Measurements from ENCODE around the gene HIVEP2. TPM values are rescaled to one million over a fixed set of nuclear protein-coding genes. Genes with fewer than 3 reads are reported as not detected.

HIVEP2 gene
- total and polyA plus RNA-seq, 2 donors (not counting 1 experiment from before 2014, with no cell fraction given): 5.8 to 31.9 TPM

DNA sequence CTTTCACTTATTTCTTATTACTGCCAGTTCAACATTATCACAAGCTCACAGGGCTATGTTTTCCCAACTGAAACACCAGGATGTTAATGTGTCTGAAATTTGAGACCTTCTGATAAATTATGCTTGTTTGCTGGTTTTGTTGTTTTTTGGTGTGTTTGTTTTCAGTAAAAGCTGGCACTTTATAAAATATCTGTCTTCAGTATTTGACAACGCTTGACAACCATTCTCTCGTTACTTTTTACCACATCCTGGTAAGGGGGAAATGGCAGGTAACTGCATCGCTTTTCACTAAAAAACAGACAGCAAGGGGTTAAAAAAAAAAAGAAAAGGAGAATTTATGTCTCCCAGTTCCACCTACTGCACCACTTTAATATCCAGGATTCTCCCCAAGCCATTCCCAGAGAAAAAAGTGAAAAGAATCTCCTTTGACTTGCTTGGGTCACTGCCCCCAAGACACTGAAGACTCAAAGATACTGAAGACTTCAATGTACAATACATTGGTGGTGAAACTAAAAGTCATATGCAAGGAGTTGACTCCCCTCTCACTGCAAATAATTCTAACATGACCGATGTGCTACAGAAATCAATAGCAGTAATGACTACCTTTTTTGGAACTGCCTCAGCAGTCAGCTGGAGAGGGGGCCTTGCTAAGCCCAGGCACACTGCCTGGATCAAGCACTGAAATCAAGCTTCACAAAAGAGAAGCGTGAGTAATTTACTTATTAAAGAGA lies 88.9 kb downstream of the HIVEP2 start:
- ChIA-PET CTCF (interaction anchor here (0.8 to 2.2 kb wide), 4 partner anchors 8 to 36 kb away, joined by 3 to 8 read pairs (median 6); no protein-coding TSS in a partner anchor), POLR2A (interaction anchor here (0.7 to 3.9 kb wide), 3 partner anchors 12 to 149 kb away, joined by 4 to 22 read pairs (median 5); no protein-coding TSS in a partner anchor)
- Histone ChIP-seq H3K9me3 (ENCODE audit: control extremely low read depth in 1 of 3, control insufficient read depth in 2 of 3, insufficient read depth in 1 of 3, low read length in 2 of 3) (no peaks in the 10 kb centered on the region), H3K9ac (ENCODE audit: low read length) (peak overlapping the region; percentile 56), H3K4me3 (ENCODE audit: control extremely low read depth in 1 of 5, extremely low read depth in 1 of 5, insufficient read depth in 1 of 5, low read depth in 2 of 5, low read length in 4 of 5) (peak overlapping the region in 4 of 5 experiments; percentile 7 to 73 (median 47)), H3K27ac (ENCODE audit: low read length in 2 of 2) (peak overlapping the region; percentile 83 to 84), H2AFZ (ENCODE audit: insufficient read depth, low read depth, low read length, poor library complexity, severe bottlenecking) (peak overlapping the region; percentile 68), H3K4me2 (replicated peaks; ENCODE audit: low read depth, low read length, poor library complexity, severe bottlenecking) (peak overlapping the region; percentile 79), H3K27me3 (replicated peaks in 1 of 4; ENCODE audit: control extremely low read depth in 1 of 4, control insufficient read depth in 3 of 4, insufficient read depth in 4 of 4, low read length in 3 of 4) (no peaks in the 10 kb centered on the region), H4K20me1 (ENCODE audit: control insufficient read depth, insufficient read depth, low read length, poor library complexity, severe bottlenecking) (no peaks in the 10 kb centered on the region), H3K36me3 (replicated peaks in 1 of 2; ENCODE audit: control extremely low read depth in 1 of 2, control insufficient read depth in 1 of 2, extremely low read depth in 1 of 2, insufficient read depth in 2 of 2, low read length in 1 of 2) (no peaks in the 10 kb centered on the region), H3K79me2 (ENCODE audit: control insufficient read depth, insufficient read depth, low read length) (peaks cover 63% of the 10 kb centered on the region), H3K4me1 (ENCODE audit: control insufficient read depth in 2 of 2, insufficient read depth in 2 of 2, low read length in 2 of 2) (peaks cover 64 to 75% of the 10 kb centered on the region in 2 donors)
- Mint-ChIP-seq H3K27me3 (no peaks in the 10 kb centered on the region), H3K4me3 (peak overlapping the region; percentile 83), H3K9me3 (ENCODE audit: insufficient read depth) (no peaks in the 10 kb centered on the region), H3K27ac (peak overlapping the region; percentile 94), H3K4me1 (peaks cover 80% of the 10 kb centered on the region)
- WGBS (ENCODE audit: insufficient coverage): no CpG with 5 or more reads among the region's 5 CpGs
- intact Hi-C loops (cut with micrococcal nuclease): loop anchor here (1.0 to 10.0 kb wide), 3 partner anchors 11 to 599 kb away; partner anchors contain the start of genes ADAT2 and PEX3
- DNase-seq (no peak), ATAC-seq (ENCODE audit: low read depth) (no peak)
- TF ChIP-seq CTCF (IDR thresholded peaks at IDR 0.05) (no peak), EZH2 (IDR thresholded peaks at IDR 0.05; ENCODE audit: borderline replicate concordance, insufficient read depth, low read depth, low read length, poor library complexity, severe bottlenecking) (no peak)
